Suprapubic skin (tissue), 4 donors: ENCODE measurements around the gene PPM1H.

Source experiments
- CTCF ChIP-seq, 2 donors: fragments of 200-600 bp in 1 of 2; fragments of 450-650 bp in 1 of 2; sonication (generic) in 1 of 2; IDR thresholded peaks; one replicate each; pipeline ENCODE4 v1.5.1; 2016 to 2019; ENCODE audit warnings: antibody characterized with exemption in 2 of 2, mild to moderate bottlenecking in 1 of 2, moderate library complexity in 1 of 2
- EP300 ChIP-seq: sonication (generic); formaldehyde crosslinking; IDR thresholded peaks from one replicate; pipeline ENCODE4 v1.6.1; 2017; ENCODE audit warnings: antibody characterized with exemption
- POLR2AphosphoS5 ChIP-seq, 3 donors: sonication (generic); formaldehyde crosslinking; IDR thresholded peaks; one replicate each; pipeline ENCODE4 v1.6.1; 2017; ENCODE audit warnings: antibody characterized with exemption in 3 of 3

GRCh38 chr12:62866451-62867082 lies 68.4 kb downstream of the PPM1H start:
- no peak for TF ChIP-seq CTCF (IDR thresholded peaks at IDR 0.05)
- TF ChIP-seq EP300: no peak
- no peak for TF ChIP-seq POLR2AphosphoS5 (IDR thresholded peaks at IDR 0.05)
